Small intestine (tissue), 7 donors: ENCODE data around the gene RGS3. TPM values are rescaled to one million over a fixed set of nuclear protein-coding genes. Genes with fewer than 3 reads are reported as not detected.
A peak's percentile ranks its signal among the peaks of the same experiment; 100 is the strongest.

Source experiments
- DNase-seq, 2 donors: peaks; one replicate each; pipeline versions ENCODE4 v3.0.0 to v3.0.0-alpha.2; 2013
- FAIRE-seq: peaks from 2 replicates; lab custom pipeline; 2012; peaks lifted over from hg19 to GRCh38; lab: Jason Lieb, UNC
- H3K27ac ChIP-seq, 3 donors: one replicate each; pipeline ENCODE4 v1.5.1; 2013; ENCODE audit warnings: low read length in 2 of 3, mild to moderate bottlenecking in 2 of 3, control low read depth in 1 of 3, inconsistent platforms in 1 of 3, low read depth in 1 of 3, moderate library complexity in 1 of 3
- H3K27me3 ChIP-seq, 3 donors: one replicate each; pipeline ENCODE4 v1.6.1; 2013; ENCODE audit warnings: low read length in 3 of 3, inconsistent platforms in 1 of 3; ENCODE audit not compliant: control insufficient read depth in 3 of 3, insufficient read depth in 3 of 3
- H3K36me3 ChIP-seq, 3 donors: one replicate each; pipeline ENCODE4 v1.6.1; 2013; ENCODE audit warnings: low read length in 3 of 3, inconsistent platforms in 1 of 3, low read depth in 1 of 3, mild to moderate bottlenecking in 1 of 3, moderate library complexity in 1 of 3; ENCODE audit not compliant: control insufficient read depth in 3 of 3, insufficient read depth in 2 of 3
- H3K4me1 ChIP-seq, 3 donors: one replicate each; pipeline ENCODE4 v1.6.1; 2013; ENCODE audit warnings: low read length in 2 of 3, inconsistent platforms in 1 of 3, low read depth in 1 of 3, mild to moderate bottlenecking in 1 of 3, moderate library complexity in 1 of 3; ENCODE audit not compliant: control insufficient read depth in 3 of 3, insufficient read depth in 2 of 3
- H3K4me3 ChIP-seq, 3 donors: one replicate each; pipeline ENCODE4 v1.5.1; 2013; ENCODE audit warnings: low read length in 3 of 3, control low read depth in 1 of 3, inconsistent platforms in 1 of 3, low read depth in 1 of 3, mild to moderate bottlenecking in 1 of 3, moderate library complexity in 1 of 3
- H3K9me3 ChIP-seq, 2 donors: one replicate each; pipeline ENCODE4 v1.6.1; 2013; ENCODE audit warnings: low read depth in 1 of 2, low read length in 1 of 2; ENCODE audit not compliant: control insufficient read depth in 2 of 2, insufficient read depth in 1 of 2
- WGBS, 3 donors: extraction: QIAGEN DNeasy Blood & Tissue Kit; methylation state at CpG; one replicate each; pipeline ENCODE4 v1.1.7; 2013; 5-methylcytosine and 5-hydroxymethylcytosine counted together
- polyA plus RNA-seq, 4 donors: library from polyadenylated mRNA; stranded (reverse) in 3 of 4; unstranded in 1 of 4; fragments of 200-250 nt in 3 of 4; fragments of 120-200 nt in 1 of 4; gene quantifications; one replicate each; pipeline versions ENCODE4 v1.2.1 to v1.2.3, GENCODE V29; 2013
- donor health status: healthy with polysubstance abuse.
- donor health status: control.
- donor health status: control.
- donor health status: Bipolar disorder and iron deficiency.
- donor health status: healthy.

Gene RGS3
- polyA plus RNA-seq, 4 donors: 23.0 to 37.0 (median 26.4) TPM

GRCh38 chr9:113503613-113504211 lies 40.2 kb downstream of the RGS3 start:
- peak overlapping the region; percentile 73 to 92 (median 82) for H3K27ac ChIP-seq
- WGBS, 3 donors: 57 to 84% (median 75%) methylated on average over 10 of the region's 10 CpGs
- H3K36me3 ChIP-seq: peaks cover 0 to 54% (median 0%) of the 10 kb centered on the region in 3 donors
- FAIRE-seq: no peak
- H3K9me3 ChIP-seq: no peaks in the 10 kb centered on the region
- no peaks in the 10 kb centered on the region for H3K27me3 ChIP-seq
- no peak for DNase-seq
- H3K4me3 ChIP-seq: no peak overlapping the region
- H3K4me1 ChIP-seq: peaks cover 2 to 60% (median 10%) of the 10 kb centered on the region in 3 donors

- no peaks in the 10 kb centered on the region for H3K27me3 ChIP-seq
- peak; percentile 90 to 96 for DNase-seq
- H3K27ac ChIP-seq: peak overlapping the region; percentile 82 to 92 (median 90)
- WGBS, 3 donors: 78 to 81% (median 80%) methylated on average over 9 of the region's 9 CpGs
- H3K4me3 ChIP-seq: no peak overlapping the region
- peaks cover 2 to 62% (median 10%) of the 10 kb centered on the region in 3 donors for H3K4me1 ChIP-seq
- FAIRE-seq: no peak
- H3K9me3 ChIP-seq: no peaks in the 10 kb centered on the region
- H3K36me3 ChIP-seq: peaks cover 0 to 53% (median 0%) of the 10 kb centered on the region in 3 donors
These were observed 41.4 kb downstream of the RGS3 start for GRCh38 chr9:113504725-113505590.

- no peak for DNase-seq
These were observed 42.6 kb downstream of the RGS3 start for GRCh38 chr9:113506090-113506589.

GRCh38 chr9:113507256-113507655 lies 43.7 kb downstream of the RGS3 start:
- 94 to 95% (median 95%) methylated on average over 18 to 19 of the region's 19 CpGs for WGBS, 3 donors
- Histone ChIP-seq H3K9me3 (no peaks in the 10 kb centered on the region), H3K27me3 (no peaks in the 10 kb centered on the region), H3K4me3 (no peak overlapping the region), H3K36me3 (peaks cover 0 to 65% (median 0%) of the 10 kb centered on the region in 3 donors), H3K27ac (no peak overlapping the region), H3K4me1 (peaks cover 2 to 74% (median 16%) of the 10 kb centered on the region in 3 donors)
- no peak for DNase-seq
- FAIRE-seq: no peak

More at GRCh38 chr9:113506090-113506589, 42.6 kb downstream of the RGS3 start:
- Histone ChIP-seq H3K36me3 (peaks cover 0 to 57% (median 0%) of the 10 kb centered on the region in 3 donors), H3K27me3 (no peaks in the 10 kb centered on the region), H3K9me3 (no peaks in the 10 kb centered on the region), H3K27ac (peak overlapping the region; percentile 24 to 92 (median 39)), H3K4me3 (no peak overlapping the region), H3K4me1 (peaks cover 2 to 66% (median 10%) of the 10 kb centered on the region in 3 donors)
- no peak for FAIRE-seq
- 85 to 90% (median 88%) methylated on average over 9 of the region's 9 CpGs for WGBS, 3 donors

GRCh38 chr9:113508111-113508749 lies 44.7 kb downstream of the RGS3 start:
- WGBS, 3 donors: 14 to 54% (median 33%) methylated on average over 10 of the region's 10 CpGs
- peaks cover 0 to 71% (median 0%) of the 10 kb centered on the region in 3 donors for H3K36me3 ChIP-seq
- H3K27ac ChIP-seq: peak overlapping the region; percentile 78 to 92 (median 85)
- no peaks in the 10 kb centered on the region for H3K27me3 ChIP-seq
- peak; percentile 86 to 96 for DNase-seq
- peaks cover 2 to 65% (median 16%) of the 10 kb centered on the region in 3 donors for H3K4me1 ChIP-seq
- no peaks in the 10 kb centered on the region for H3K9me3 ChIP-seq
- no peak for FAIRE-seq
- peak overlapping the region in 1 of 3 donors; percentile 8 for H3K4me3 ChIP-seq

GRCh38 chr9:113509463-113509862 lies 45.9 kb downstream of the RGS3 start:
- FAIRE-seq: no peak
- Histone ChIP-seq H3K36me3 (peaks cover 0 to 78% (median 2%) of the 10 kb centered on the region in 3 donors), H3K27ac (peak overlapping the region in 1 of 3 donors; percentile 3), H3K4me1 (peaks cover 2 to 57% (median 10%) of the 10 kb centered on the region in 3 donors), H3K9me3 (no peaks in the 10 kb centered on the region), H3K27me3 (no peaks in the 10 kb centered on the region), H3K4me3 (no peak overlapping the region)
- DNase-seq: no peak
- 90 to 94% (median 90%) methylated on average over 7 of the region's 7 CpGs for WGBS, 3 donors

- Histone ChIP-seq H3K27ac (peak overlapping the region; percentile 9 to 84 (median 84)), H3K4me3 (no peak overlapping the region), H3K27me3 (no peaks in the 10 kb centered on the region), H3K36me3 (peaks cover 2 to 78% (median 4%) of the 10 kb centered on the region in 3 donors), H3K9me3 (no peaks in the 10 kb centered on the region), H3K4me1 (peaks cover 2 to 53% (median 10%) of the 10 kb centered on the region in 3 donors)
- 10 to 57% (median 28%) methylated on average over 6 of the region's 6 CpGs for WGBS, 3 donors
- DNase-seq (peak in 1 of 2 donors; percentile 78), FAIRE-seq (no peak)
These were observed 47.6 kb downstream of the RGS3 start for GRCh38 chr9:113511047-113511521.
